Measurements from ENCODE around the gene FAM83F.

- TF ChIP-seq, protein P1, sequence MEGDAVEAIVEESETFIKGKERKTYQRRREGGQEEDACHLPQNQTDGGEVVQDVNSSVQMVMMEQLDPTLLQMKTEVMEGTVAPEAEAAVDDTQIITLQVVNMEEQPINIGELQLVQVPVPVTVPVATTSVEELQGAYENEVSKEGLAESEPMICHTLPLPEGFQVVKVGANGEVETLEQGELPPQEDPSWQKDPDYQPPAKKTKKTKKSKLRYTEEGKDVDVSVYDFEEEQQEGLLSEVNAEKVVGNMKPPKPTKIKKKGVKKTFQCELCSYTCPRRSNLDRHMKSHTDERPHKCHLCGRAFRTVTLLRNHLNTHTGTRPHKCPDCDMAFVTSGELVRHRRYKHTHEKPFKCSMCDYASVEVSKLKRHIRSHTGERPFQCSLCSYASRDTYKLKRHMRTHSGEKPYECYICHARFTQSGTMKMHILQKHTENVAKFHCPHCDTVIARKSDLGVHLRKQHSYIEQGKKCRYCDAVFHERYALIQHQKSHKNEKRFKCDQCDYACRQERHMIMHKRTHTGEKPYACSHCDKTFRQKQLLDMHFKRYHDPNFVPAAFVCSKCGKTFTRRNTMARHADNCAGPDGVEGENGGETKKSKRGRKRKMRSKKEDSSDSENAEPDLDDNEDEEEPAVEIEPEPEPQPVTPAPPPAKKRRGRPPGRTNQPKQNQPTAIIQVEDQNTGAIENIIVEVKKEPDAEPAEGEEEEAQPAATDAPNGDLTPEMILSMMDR (optimal IDR thresholded peaks at IDR 0.05 in 1 of 3, IDR thresholded peaks at IDR 0.05 in 1 of 3, conservative IDR thresholded peaks at IDR 0.05 in 1 of 3; ENCODE audit: extremely low read depth in 1 of 3, insufficient read depth in 2 of 3, low read length in 3 of 3), result no peak
- no peak for TF ChIP-seq EZH2 (IDR thresholded peaks at IDR 0.05; ENCODE audit: low read length)
These were observed 2.5 kb upstream of the FAM83F start for GRCh38 chr22:39992088-39992826.
